Mesenchymal stem cell (in vitro differentiated cells and primary cell): ENCODE results near the gene ANKRD22.
A peak's percentile ranks its signal among the peaks of the same experiment; 100 is the strongest.

ENCODE experiments used
- DNase-seq: peaks from one replicate; pipeline ENCODE4 v3.0.0-alpha.2; 2013
- H2AFZ ChIP-seq: one replicate; pipeline ENCODE4 v1.6.1; 2013; ENCODE audit warnings: low read depth, mild to moderate bottlenecking, control low read depth, inconsistent platforms, low read length, moderate library complexity
- H2AK5ac ChIP-seq: 2 replicates; pipeline ENCODE4 v1.6.1; 2013; ENCODE audit warnings: low read length, moderate library complexity, mild to moderate bottlenecking, inconsistent platforms; ENCODE audit not compliant: severe bottlenecking
- H2BK120ac ChIP-seq: one replicate; pipeline ENCODE4 v1.6.1; 2013; ENCODE audit warnings: low read depth, mild to moderate bottlenecking, inconsistent platforms, low read length, moderate library complexity
- H2BK12ac ChIP-seq, 2 experiments: one replicate each; pipeline ENCODE4 v1.6.1; 2013; ENCODE audit warnings: inconsistent platforms in 2 of 2, low read length in 2 of 2, mild to moderate bottlenecking in 2 of 2, moderate library complexity in 2 of 2, control low read depth in 1 of 2
- H2BK15ac ChIP-seq: one replicate; pipeline ENCODE4 v1.6.1; 2013; ENCODE audit warnings: mild to moderate bottlenecking, low read depth, inconsistent platforms; ENCODE audit not compliant: poor library complexity, severe bottlenecking
- H2BK5ac ChIP-seq: 2 replicates; pipeline ENCODE4 v1.6.1; 2013; ENCODE audit warnings: low read depth, mild to moderate bottlenecking, low read length, control low read depth, inconsistent platforms; ENCODE audit not compliant: poor library complexity, severe bottlenecking
- H3K14ac ChIP-seq, 2 experiments: one replicate each; pipeline ENCODE4 v1.6.1; 2013; ENCODE audit warnings: inconsistent platforms in 2 of 2, low read length in 2 of 2, control low read depth in 1 of 2, mild to moderate bottlenecking in 1 of 2, moderate library complexity in 1 of 2
- H3K18ac ChIP-seq, 2 experiments: one replicate each; pipeline ENCODE4 v1.6.1; 2013; ENCODE audit warnings: inconsistent platforms in 2 of 2, low read length in 2 of 2, control low read depth in 1 of 2, low read depth in 1 of 2, mild to moderate bottlenecking in 1 of 2
- H3K23ac ChIP-seq, 2 experiments: one replicate each; pipeline ENCODE4 v1.6.1; 2013; ENCODE audit warnings: inconsistent platforms in 2 of 2, low read length in 2 of 2, mild to moderate bottlenecking in 2 of 2, moderate library complexity in 2 of 2, control low read depth in 1 of 2
- H3K27ac ChIP-seq: 2 replicates; pipeline ENCODE4 v1.5.1; 2013; ENCODE audit warnings: mild to moderate bottlenecking, moderate library complexity, low read length, control low read depth, inconsistent platforms; ENCODE audit not compliant: poor library complexity, severe bottlenecking
- H3K27me3 ChIP-seq, 2 experiments: 2 replicates each; pipeline versions ENCODE4 v1.6.1 to v1.7.0; 2013; ENCODE audit warnings: low read length in 2 of 2, mild to moderate bottlenecking in 2 of 2, moderate library complexity in 2 of 2, control low read depth in 1 of 2, inconsistent platforms in 1 of 2; ENCODE audit not compliant: control insufficient read depth in 1 of 2, insufficient read depth in 1 of 2
- H3K36me3 ChIP-seq, 2 experiments: 2 replicates each; pipeline versions ENCODE4 v1.6.1 to v1.7.0; 2013; ENCODE audit warnings: low read length in 2 of 2, control low read depth in 1 of 2, inconsistent platforms in 1 of 2, low read depth in 1 of 2, mild to moderate bottlenecking in 1 of 2; ENCODE audit not compliant: insufficient read depth in 2 of 2, control insufficient read depth in 1 of 2
- H3K4ac ChIP-seq, 2 experiments: one replicate each; pipeline ENCODE4 v1.6.1; 2013; ENCODE audit warnings: inconsistent platforms in 2 of 2, low read length in 2 of 2, mild to moderate bottlenecking in 2 of 2, moderate library complexity in 2 of 2, control low read depth in 1 of 2, low read depth in 1 of 2
- H3K4me1 ChIP-seq: 2 replicates; pipeline ENCODE4 v1.6.1; 2013; ENCODE audit warnings: low read depth, low read length, control low read depth; ENCODE audit not compliant: control insufficient read depth, insufficient read depth
- H3K4me2 ChIP-seq: 2 replicates; pipeline ENCODE4 v1.6.1; 2013; ENCODE audit warnings: low read length, mild to moderate bottlenecking, inconsistent platforms; ENCODE audit not compliant: poor library complexity, severe bottlenecking
- H3K4me3 ChIP-seq, 2 experiments: 2 replicates each; pipeline versions ENCODE4 v1.5.1 to v1.7.0; 2013; ENCODE audit warnings: low read length in 2 of 2, mild to moderate bottlenecking in 2 of 2, control low read depth in 1 of 2, low read depth in 1 of 2; ENCODE audit not compliant: insufficient read depth in 1 of 2
- H3K79me1 ChIP-seq: replicated peaks from 2 replicates; pipeline ENCODE4 v1.6.1; 2013; ENCODE audit warnings: mild to moderate bottlenecking, control low read depth, low read length, inconsistent platforms; ENCODE audit not compliant: poor library complexity, severe bottlenecking
- H3K9ac ChIP-seq: 2 replicates; pipeline ENCODE4 v1.7.0; 2013; ENCODE audit warnings: mild to moderate bottlenecking, low read length, moderate library complexity
- H3K9me3 ChIP-seq: 2 replicates; pipeline ENCODE4 v1.7.0; 2013; ENCODE audit warnings: mild to moderate bottlenecking, low read length; ENCODE audit not compliant: control insufficient read depth
- H4K8ac ChIP-seq: one replicate; pipeline ENCODE4 v1.6.1; 2013; ENCODE audit warnings: inconsistent platforms, mild to moderate bottlenecking, low read length, moderate library complexity
- H4K91ac ChIP-seq: one replicate; pipeline ENCODE4 v1.6.1; 2013; ENCODE audit warnings: mild to moderate bottlenecking, low read length, inconsistent platforms
- WGBS: methylation state at CpG from one replicate; pipeline ENCODE4 v1.1.7; 2013; ENCODE audit warnings: mixed read lengths; 5-methylcytosine and 5-hydroxymethylcytosine counted together

The ANKRD22 gene

DNA sequence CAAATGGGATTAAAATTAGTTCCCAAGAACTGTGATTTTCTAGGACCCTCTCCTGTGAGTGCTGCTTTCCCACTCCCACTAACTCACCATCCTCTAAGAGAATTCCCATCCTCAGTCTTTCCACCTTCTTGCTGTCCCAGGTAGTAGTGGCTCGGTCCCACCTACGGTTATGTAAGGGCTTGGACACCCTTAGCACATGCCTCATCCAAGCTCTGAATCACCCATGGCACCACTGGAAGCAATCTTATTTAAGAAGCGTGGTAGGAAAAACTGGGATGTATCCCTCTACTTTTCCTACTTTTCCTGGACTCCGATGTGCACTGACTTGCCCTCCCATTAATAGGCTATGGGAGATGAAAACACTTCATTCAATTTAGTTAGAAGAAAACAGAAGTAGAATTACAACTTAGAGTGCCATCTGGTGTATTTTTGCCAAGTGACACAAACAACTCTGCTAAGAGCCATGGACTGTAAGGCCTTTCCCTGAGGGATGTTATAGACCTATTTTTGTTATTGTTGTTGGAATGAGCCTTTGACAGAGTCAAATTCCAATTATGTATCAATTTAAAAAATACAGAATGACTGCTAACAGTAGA lies 13.7 kb upstream of the ANKRD22 start:
- no peak overlapping the region for H3K4me3 ChIP-seq
- no peak overlapping the region for H3K18ac ChIP-seq
- no peak overlapping the region for H2AK5ac ChIP-seq
- H4K8ac ChIP-seq = no peak overlapping the region
- WGBS = 100% methylated on average over 3 of the region's 4 CpGs
- peak; percentile 37 for DNase-seq
- no peak overlapping the region for H2AFZ ChIP-seq
- no peaks in the 10 kb centered on the region for H3K4me1 ChIP-seq
- no peak overlapping the region for H3K23ac ChIP-seq
- H2BK12ac ChIP-seq = no peak overlapping the region
- H3K9ac ChIP-seq = no peak overlapping the region
- H3K4me2 ChIP-seq = no peak overlapping the region
- H3K4ac ChIP-seq = no peak overlapping the region
- H3K9me3 ChIP-seq = no peaks in the 10 kb centered on the region
- H3K14ac ChIP-seq = no peak overlapping the region
- no peak overlapping the region for H2BK120ac ChIP-seq
- peaks cover 0 to 3% of the 10 kb centered on the region in 2 experiments for H3K27me3 ChIP-seq
- H3K36me3 ChIP-seq = no peaks in the 10 kb centered on the region
- H3K79me1 ChIP-seq = no peaks in the 10 kb centered on the region
- H3K27ac ChIP-seq = no peak overlapping the region
- H2BK5ac ChIP-seq = no peak overlapping the region
- H2BK15ac ChIP-seq = no peak overlapping the region
- H4K91ac ChIP-seq = no peak overlapping the region

DNA sequence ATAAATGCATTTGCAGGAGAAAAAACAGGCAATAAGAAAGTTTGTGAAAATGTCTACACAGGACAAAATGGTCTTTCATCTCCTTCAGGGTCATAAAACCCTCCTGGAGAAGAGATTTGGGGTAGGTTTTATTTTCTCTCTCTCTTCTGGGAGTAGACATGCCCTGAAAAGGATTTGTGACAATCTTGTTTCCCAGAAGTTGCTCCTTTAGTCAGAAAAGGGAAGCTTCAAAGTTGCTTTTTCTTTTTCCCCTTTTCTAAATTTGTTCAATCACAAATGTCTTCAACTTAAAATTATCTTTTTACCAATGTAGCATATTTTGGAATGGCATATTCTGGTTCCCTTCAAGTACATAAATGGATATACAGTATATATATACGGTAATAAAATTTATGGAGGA lies 9.4 kb upstream of the ANKRD22 start:
- no CpG with 5 or more reads among the region's 1 CpG for WGBS
- H2BK12ac ChIP-seq = no peak overlapping the region
- H3K23ac ChIP-seq = no peak overlapping the region
- peaks cover 0 to 3% of the 10 kb centered on the region in 2 experiments for H3K27me3 ChIP-seq
- DNase-seq = no peak
- no peak overlapping the region for H2BK15ac ChIP-seq
- no peaks in the 10 kb centered on the region for H3K4me1 ChIP-seq
- no peak overlapping the region for H4K8ac ChIP-seq
- no peak overlapping the region for H3K4me2 ChIP-seq
- no peak overlapping the region for H3K27ac ChIP-seq
- H2AFZ ChIP-seq = no peak overlapping the region
- H3K14ac ChIP-seq = no peak overlapping the region
- no peak overlapping the region for H3K4ac ChIP-seq
- H2BK5ac ChIP-seq = no peak overlapping the region
- no peak overlapping the region for H4K91ac ChIP-seq
- H2BK120ac ChIP-seq = no peak overlapping the region
- H3K4me3 ChIP-seq = no peak overlapping the region
- H3K9me3 ChIP-seq = no peaks in the 10 kb centered on the region
- H3K36me3 ChIP-seq = no peaks in the 10 kb centered on the region
- no peak overlapping the region for H3K18ac ChIP-seq
- no peak overlapping the region for H2AK5ac ChIP-seq
- H3K9ac ChIP-seq = no peak overlapping the region
- H3K79me1 ChIP-seq = no peaks in the 10 kb centered on the region

DNA sequence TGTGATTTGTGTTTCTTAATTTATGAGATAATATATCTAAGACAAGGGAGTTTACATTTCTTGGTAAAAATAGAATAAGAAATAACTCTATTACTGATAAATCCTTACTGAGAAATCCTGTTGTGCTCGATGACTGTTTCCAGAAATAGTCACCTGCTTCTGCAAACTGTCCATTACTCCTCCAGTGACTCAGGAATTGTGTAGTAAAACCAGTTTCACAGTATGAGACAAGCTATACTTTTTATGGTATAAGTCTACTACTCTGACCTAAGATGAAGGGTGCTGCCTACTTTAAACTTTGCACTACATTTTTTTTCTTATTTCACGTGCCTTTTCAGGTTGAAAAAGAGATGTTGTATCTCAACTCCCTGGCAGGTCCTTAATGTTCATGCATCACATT lies 6.8 kb upstream of the ANKRD22 start:
- no peak overlapping the region for H2AFZ ChIP-seq
- H3K9ac ChIP-seq = no peak overlapping the region
- H3K18ac ChIP-seq = no peak overlapping the region
- no CpG with 5 or more reads among the region's 2 CpGs for WGBS
- H3K4me1 ChIP-seq = no peaks in the 10 kb centered on the region
- H2BK12ac ChIP-seq = no peak overlapping the region
- H3K23ac ChIP-seq = no peak overlapping the region
- no peaks in the 10 kb centered on the region for H3K9me3 ChIP-seq
- no peak overlapping the region for H2BK120ac ChIP-seq
- DNase-seq = no peak
- H3K27me3 ChIP-seq = peaks cover 0 to 3% of the 10 kb centered on the region in 2 experiments
- no peak overlapping the region for H2BK5ac ChIP-seq
- H4K91ac ChIP-seq = no peak overlapping the region
- H2BK15ac ChIP-seq = no peak overlapping the region
- H3K4ac ChIP-seq = no peak overlapping the region
- H2AK5ac ChIP-seq = no peak overlapping the region
- H3K4me2 ChIP-seq = no peak overlapping the region
- no peak overlapping the region for H3K4me3 ChIP-seq
- no peaks in the 10 kb centered on the region for H3K36me3 ChIP-seq
- H4K8ac ChIP-seq = no peak overlapping the region
- H3K79me1 ChIP-seq = no peaks in the 10 kb centered on the region
- no peak overlapping the region for H3K27ac ChIP-seq
- no peak overlapping the region for H3K14ac ChIP-seq

- Histone ChIP-seq H3K9ac (no peak overlapping the region), H3K36me3 (no peaks in the 10 kb centered on the region), H3K27me3 (peaks cover 0 to 3% of the 10 kb centered on the region in 2 experiments), H2AK5ac (no peak overlapping the region), H3K4me3 (no peak overlapping the region), H2AFZ (no peak overlapping the region), H3K4ac (no peak overlapping the region), H3K23ac (no peak overlapping the region), H3K14ac (no peak overlapping the region), H3K4me2 (no peak overlapping the region), H2BK120ac (no peak overlapping the region), H2BK15ac (no peak overlapping the region), H4K8ac (no peak overlapping the region), H3K4me1 (no peaks in the 10 kb centered on the region), H3K18ac (no peak overlapping the region), H3K27ac (no peak overlapping the region), H2BK5ac (no peak overlapping the region), H3K79me1 (no peaks in the 10 kb centered on the region), H3K9me3 (no peaks in the 10 kb centered on the region), H2BK12ac (no peak overlapping the region), H4K91ac (no peak overlapping the region)
- no peak for DNase-seq
Measured at GRCh38 chr10:88857831-88858230, 6.2 kb upstream of the ANKRD22 start.
